ENCODE measurements around the gene PUSL1.

DNA sequence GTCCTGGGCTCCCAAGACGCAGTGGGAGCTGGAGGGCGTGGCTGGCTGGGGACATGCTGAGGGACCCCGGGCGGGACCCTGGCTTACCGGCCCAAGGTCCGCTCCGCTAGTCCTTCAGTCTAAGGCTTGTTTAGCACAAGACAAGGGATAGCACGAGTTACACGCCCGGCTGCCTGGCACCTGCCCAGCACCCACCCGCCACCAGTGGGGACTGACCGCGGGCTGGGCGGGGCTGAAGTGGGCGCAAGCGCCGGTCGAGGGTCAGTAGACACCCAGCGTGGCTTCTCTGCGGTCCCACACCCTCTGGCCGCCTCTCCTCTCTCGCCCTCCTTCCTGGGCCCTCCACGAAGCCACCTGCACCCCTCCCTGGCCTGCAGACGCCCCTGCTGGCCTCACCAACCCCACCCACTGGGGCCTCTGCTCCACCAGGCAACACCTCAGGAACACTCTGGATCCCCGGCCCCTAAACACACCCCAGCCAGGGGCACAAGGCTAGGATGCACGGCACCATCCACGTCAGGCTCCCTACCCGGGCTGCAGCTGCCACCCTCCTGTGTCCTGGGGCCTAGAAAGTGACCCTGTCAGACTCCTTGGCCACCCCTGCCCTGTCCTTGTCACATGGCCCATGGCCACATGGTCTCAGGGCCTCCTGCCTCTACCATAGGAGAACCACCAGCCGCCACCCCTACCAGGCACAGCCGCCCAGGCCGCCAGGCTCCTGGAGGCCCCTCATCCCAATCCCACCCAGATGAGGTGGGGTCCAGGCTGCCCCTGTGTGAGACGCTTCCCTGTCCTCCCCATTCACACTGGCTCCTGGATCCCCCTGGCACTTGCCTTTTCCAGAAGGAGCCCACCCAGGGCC is 28.8 kb downstream of the PUSL1 start:
- TF ChIP-seq, protein P1, sequence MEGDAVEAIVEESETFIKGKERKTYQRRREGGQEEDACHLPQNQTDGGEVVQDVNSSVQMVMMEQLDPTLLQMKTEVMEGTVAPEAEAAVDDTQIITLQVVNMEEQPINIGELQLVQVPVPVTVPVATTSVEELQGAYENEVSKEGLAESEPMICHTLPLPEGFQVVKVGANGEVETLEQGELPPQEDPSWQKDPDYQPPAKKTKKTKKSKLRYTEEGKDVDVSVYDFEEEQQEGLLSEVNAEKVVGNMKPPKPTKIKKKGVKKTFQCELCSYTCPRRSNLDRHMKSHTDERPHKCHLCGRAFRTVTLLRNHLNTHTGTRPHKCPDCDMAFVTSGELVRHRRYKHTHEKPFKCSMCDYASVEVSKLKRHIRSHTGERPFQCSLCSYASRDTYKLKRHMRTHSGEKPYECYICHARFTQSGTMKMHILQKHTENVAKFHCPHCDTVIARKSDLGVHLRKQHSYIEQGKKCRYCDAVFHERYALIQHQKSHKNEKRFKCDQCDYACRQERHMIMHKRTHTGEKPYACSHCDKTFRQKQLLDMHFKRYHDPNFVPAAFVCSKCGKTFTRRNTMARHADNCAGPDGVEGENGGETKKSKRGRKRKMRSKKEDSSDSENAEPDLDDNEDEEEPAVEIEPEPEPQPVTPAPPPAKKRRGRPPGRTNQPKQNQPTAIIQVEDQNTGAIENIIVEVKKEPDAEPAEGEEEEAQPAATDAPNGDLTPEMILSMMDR (IDR thresholded peaks at IDR 0.05; ENCODE audit: low read depth, low read length): no peak
- no peak for TF ChIP-seq EZH2phosphoT487 (IDR thresholded peaks at IDR 0.05; ENCODE audit: low read depth)

Data from OCI-LY3 (cell line).